IPS-18c (cell line): ENCODE data around the gene B3GALT6.

Experiments used
- H3K4me3 ChIP-seq: 2 replicates; pipeline ENCODE4 v1.7.0; 2013; ENCODE audit warnings: low read depth, mild to moderate bottlenecking, low read length, moderate library complexity; ENCODE audit not compliant: insufficient read depth
- H3K9me3 ChIP-seq: one replicate; pipeline ENCODE4 v1.6.1; 2013; ENCODE audit warnings: mild to moderate bottlenecking, low read length, moderate library complexity; ENCODE audit not compliant: control insufficient read depth, insufficient read depth

B3GALT6 gene

GRCh38 chr1:1199961-1200875, 31.8 kb upstream of the B3GALT6 start:
- no peak overlapping the region; the same call in 1 of the 2 replicates for H3K4me3 ChIP-seq

GRCh38 chr1:1200876-1201810, 30.9 kb upstream of the B3GALT6 start:
- Histone ChIP-seq H3K9me3 (no peaks in the 10 kb centered on the region), H3K4me3 (peak overlapping the region; percentile 51; the same call in 1 of the 2 replicates)

More at GRCh38 chr1:1199961-1200875, 31.8 kb upstream of the B3GALT6 start:
- no peaks in the 10 kb centered on the region for H3K9me3 ChIP-seq

- no peaks in the 10 kb centered on the region for H3K9me3 ChIP-seq
- H3K4me3 ChIP-seq: no peak overlapping the region
Observed at GRCh38 chr1:1202831-1203560, 29.0 kb upstream of the B3GALT6 start.

- Histone ChIP-seq H3K9me3 (no peaks in the 10 kb centered on the region), H3K4me3 (no peak overlapping the region)
Observed at GRCh38 chr1:1203561-1204424, 28.2 kb upstream of the B3GALT6 start.

- H3K9me3 ChIP-seq: no peaks in the 10 kb centered on the region
Observed at GRCh38 chr1:1204425-1204920, 27.6 kb upstream of the B3GALT6 start.

GRCh38 chr1:1204998-1205768, 26.9 kb upstream of the B3GALT6 start:
- no peak overlapping the region for H3K4me3 ChIP-seq
- no peaks in the 10 kb centered on the region for H3K9me3 ChIP-seq

More at GRCh38 chr1:1204425-1204920, 27.6 kb upstream of the B3GALT6 start:
- no peak overlapping the region for H3K4me3 ChIP-seq

- Histone ChIP-seq H3K4me3 (peak overlapping the region; percentile 24; the same call in 1 of the 2 replicates), H3K9me3 (no peaks in the 10 kb centered on the region)
Observed at GRCh38 chr1:1205769-1206375, 26.2 kb upstream of the B3GALT6 start.

GRCh38 chr1:1206376-1206965, 25.6 kb upstream of the B3GALT6 start, which contains the start of gene TNFRSF18:
TSS of gene TNFRSF18 (minus strand) at chr1:1206592. CDS start at chr1:1206571, 21 bp downstream.
- H3K9me3 ChIP-seq: no peaks in the 10 kb centered on the region
- peak within 1 kb of the TSS; percentile 24; the same call in 1 of the 2 replicates for H3K4me3 ChIP-seq

GRCh38 chr1:1206966-1207531, 25.0 kb upstream of the B3GALT6 start:
- Histone ChIP-seq H3K4me3 (no peak overlapping the region), H3K9me3 (no peaks in the 10 kb centered on the region)

GRCh38 chr1:1207571-1207892, 24.5 kb upstream of the B3GALT6 start:
- no peaks in the 10 kb centered on the region for H3K9me3 ChIP-seq
- H3K4me3 ChIP-seq: no peak overlapping the region

- Histone ChIP-seq H3K4me3 (no peak overlapping the region), H3K9me3 (no peaks in the 10 kb centered on the region)
Observed at GRCh38 chr1:1208713-1209433, 23.2 kb upstream of the B3GALT6 start.

GRCh38 chr1:1210726-1211540, 21.1 kb upstream of the B3GALT6 start:
- Histone ChIP-seq H3K9me3 (no peaks in the 10 kb centered on the region), H3K4me3 (no peak overlapping the region)
